H1 (cell line): ENCODE measurements around the gene PARD3.

Experiments
- CEBPB ChIP-seq: IDR thresholded peaks from 2 replicates; pipeline ENCODE4 v1.6.1; 2012; ENCODE audit warnings: low read depth, low read length
- PHF8 ChIP-seq: fragments of 200-600 bp; sonication (generic); conservative IDR thresholded peaks from 2 replicates; pipeline ENCODE4 v1.7.1; 2012; ENCODE audit warnings: low read depth, mild to moderate bottlenecking, inconsistent platforms, low read length, moderate library complexity
- SAP30 ChIP-seq: fragments of 300-600 bp; sonication (generic); IDR thresholded peaks from 2 replicates; pipeline ENCODE4 v1.7.1; 2012; ENCODE audit warnings: low read length, moderate library complexity, mild to moderate bottlenecking, inconsistent platforms; ENCODE audit not compliant: insufficient read depth, insufficient replicate concordance
- TF ChIP-seq, protein P1 (sequence below), 3 experiments: IDR thresholded peaks; 1 replicate in 2 of 3; 2 replicates in 1 of 3; pipeline versions ENCODE4 v1.5.1 to v1.6.1; 2011; ENCODE audit warnings: low read length in 3 of 3, mild to moderate bottlenecking in 3 of 3, inconsistent platforms in 2 of 3, low read depth in 1 of 3, moderate library complexity in 1 of 3; ENCODE audit not compliant: insufficient read depth in 1 of 3; ENCODE audit errors: control extremely low read depth in 1 of 3

DNA sequence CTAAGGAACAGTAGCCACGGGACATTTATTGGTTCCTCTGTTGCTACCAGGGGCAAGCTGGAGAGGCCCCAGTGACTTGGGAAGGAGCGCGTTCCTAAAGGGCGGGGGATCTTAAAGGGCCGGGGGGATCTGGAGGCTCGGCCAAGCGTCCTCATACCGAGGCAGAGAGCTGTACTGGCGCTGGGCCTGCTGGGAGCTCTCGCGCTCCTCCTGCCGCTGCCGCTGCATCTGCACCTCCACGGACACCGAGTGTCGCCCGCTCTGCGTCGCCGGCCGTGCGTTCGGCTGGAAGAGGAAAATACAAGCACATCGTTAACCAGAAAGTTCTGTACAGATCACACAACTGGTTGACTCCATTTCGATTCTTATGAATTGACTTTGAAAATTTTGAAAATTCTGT lies 695.6 kb downstream of the PARD3 start:
- TF ChIP-seq, protein P1, sequence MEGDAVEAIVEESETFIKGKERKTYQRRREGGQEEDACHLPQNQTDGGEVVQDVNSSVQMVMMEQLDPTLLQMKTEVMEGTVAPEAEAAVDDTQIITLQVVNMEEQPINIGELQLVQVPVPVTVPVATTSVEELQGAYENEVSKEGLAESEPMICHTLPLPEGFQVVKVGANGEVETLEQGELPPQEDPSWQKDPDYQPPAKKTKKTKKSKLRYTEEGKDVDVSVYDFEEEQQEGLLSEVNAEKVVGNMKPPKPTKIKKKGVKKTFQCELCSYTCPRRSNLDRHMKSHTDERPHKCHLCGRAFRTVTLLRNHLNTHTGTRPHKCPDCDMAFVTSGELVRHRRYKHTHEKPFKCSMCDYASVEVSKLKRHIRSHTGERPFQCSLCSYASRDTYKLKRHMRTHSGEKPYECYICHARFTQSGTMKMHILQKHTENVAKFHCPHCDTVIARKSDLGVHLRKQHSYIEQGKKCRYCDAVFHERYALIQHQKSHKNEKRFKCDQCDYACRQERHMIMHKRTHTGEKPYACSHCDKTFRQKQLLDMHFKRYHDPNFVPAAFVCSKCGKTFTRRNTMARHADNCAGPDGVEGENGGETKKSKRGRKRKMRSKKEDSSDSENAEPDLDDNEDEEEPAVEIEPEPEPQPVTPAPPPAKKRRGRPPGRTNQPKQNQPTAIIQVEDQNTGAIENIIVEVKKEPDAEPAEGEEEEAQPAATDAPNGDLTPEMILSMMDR (IDR thresholded peaks at IDR 0.05; ENCODE audit: control extremely low read depth in 1 of 3, insufficient read depth in 1 of 3, low read depth in 1 of 3, low read length in 3 of 3), result no peak
- TF ChIP-seq PHF8 (no peak), CEBPB (no peak), SAP30 (no peak)
